ENCODE data around the gene ATF4. TPM values are rescaled to one million over a fixed set of nuclear protein-coding genes. Genes with fewer than 3 reads are reported as not detected.
"Not testable (repeated sequence)": the region's sequence is repeated elsewhere in the genome, so short reads cannot be mapped to it uniquely, and the experiment has no call there.

Gene ATF4
- total and polyA plus RNA-seq, 7 experiments from 2014 or later, result 68.9 to 293 (median 243) TPM

- H3K36me3 ChIP-seq (ENCODE audit: control insufficient read depth in 2 of 3, insufficient read depth in 3 of 3, low read length in 3 of 3), result peaks cover 11 to 58% (median 24%) of the 10 kb centered on the region in 3 experiments
Measured at GRCh38 chr22:39517470-39517869, 2.9 kb upstream of the ATF4 start.

DNA sequence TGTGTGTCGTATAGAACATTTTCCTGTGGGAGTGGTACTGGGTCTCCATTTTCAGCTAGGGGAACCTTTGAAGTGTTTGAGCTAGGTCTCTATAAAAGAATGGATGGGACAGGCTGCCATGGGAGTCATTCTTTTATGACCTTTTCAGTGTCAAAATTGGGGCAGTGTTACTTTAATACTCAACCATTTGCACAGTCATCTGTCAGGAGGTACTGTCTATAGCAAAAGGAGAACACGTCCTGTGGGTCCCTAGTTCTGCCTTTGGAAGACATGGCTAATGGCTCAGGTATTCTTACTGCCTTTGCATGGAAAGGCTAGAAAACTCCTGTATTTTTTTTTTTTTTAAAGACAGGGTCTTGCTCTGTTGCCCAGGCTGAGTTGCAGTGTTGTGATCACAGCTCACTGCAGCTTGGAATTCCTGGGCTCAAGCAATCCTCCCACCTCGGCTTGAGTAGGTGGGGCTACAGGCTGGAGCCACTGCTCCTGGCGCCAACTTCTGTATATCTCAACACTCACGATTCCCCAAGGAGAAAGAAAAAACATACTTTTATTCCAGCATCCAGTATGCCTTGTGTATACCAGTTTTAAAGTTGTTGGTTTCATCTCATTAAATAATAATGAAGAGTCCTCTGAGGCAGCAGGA lies 2.1 kb upstream of the ATF4 start:
- Histone ChIP-seq H3K36me3 (ENCODE audit: control insufficient read depth in 2 of 3, insufficient read depth in 3 of 3, low read length in 3 of 3) (peaks cover 11 to 58% (median 21%) of the 10 kb centered on the region in 3 experiments), H3K4me3 (ENCODE audit: low read length) (no peak overlapping the region), H3K27me3 (ENCODE audit: control insufficient read depth in 2 of 2, insufficient read depth in 2 of 2, low read length in 2 of 2) (no peaks in the 10 kb centered on the region), H3K27ac (ENCODE audit: low read depth, low read length) (no peak overlapping the region), H3K9me3 (ENCODE audit: control insufficient read depth in 2 of 3, low read length in 3 of 3) (no peaks in the 10 kb centered on the region), H3K4me1 (ENCODE audit: control insufficient read depth in 2 of 2, insufficient read depth in 2 of 2, low read length in 2 of 2) (peaks cover 20 to 31% of the 10 kb centered on the region in 2 donors)
- peak in 1 of 9 donors; percentile 2 for DNase-seq
- peaks cover 0 to 16% (median 0%) of the 10 kb centered on the region in 11 donors for H3K9me3 Mint-ChIP-seq
- peaks cover 25 to 59% (median 41%) of the 10 kb centered on the region in 7 donors for H3K4me1 Mint-ChIP-seq
- no peak for ATAC-seq
- peak overlapping the region in 9 of 10 donors; percentile 21 to 98 (median 95) for H3K4me3 Mint-ChIP-seq
- H3K36me3 Mint-ChIP-seq, result peaks cover 11 to 53% (median 34%) of the 10 kb centered on the region in 5 donors
- intact Hi-C loops (cut with micrococcal nuclease), result no loop called here
- ChIA-PET POLR2A (interaction anchor here (1.2 to 3.2 kb wide), 4 partner anchors 8 to 16 kb away, joined by 4 to 15 read pairs (median 10); partner anchors contain the start of gene MIEF1), CTCF (interaction anchor here (0.7 to 5.5 kb wide), 7 partner anchors 12 to 348 kb away, joined by 3 to 50 read pairs (median 6); partner anchors contain the start of genes CACNA1I and TAB1)
- peaks cover 0 to 4% (median 0%) of the 10 kb centered on the region in 5 donors for H3K27me3 Mint-ChIP-seq
- H3K27ac Mint-ChIP-seq, result peak overlapping the region in 6 of 9 donors; percentile 43 to 98 (median 94)

More at GRCh38 chr22:39517470-39517869, 2.9 kb upstream of the ATF4 start:
- no peaks in the 10 kb centered on the region for H3K27me3 ChIP-seq (ENCODE audit: control insufficient read depth in 2 of 2, insufficient read depth in 2 of 2, low read length in 2 of 2)
- no peak overlapping the region for H3K27ac ChIP-seq (ENCODE audit: low read depth, low read length)
- Mint-ChIP-seq H3K4me3 (peak overlapping the region in 3 of 10 donors; percentile 7 to 34 (median 12)), H3K4me1 (peaks cover 17 to 51% (median 33%) of the 10 kb centered on the region in 7 donors), H3K36me3 (peaks cover 11 to 48% (median 29%) of the 10 kb centered on the region in 5 donors), H3K9me3 (peaks cover 0 to 16% (median 0%) of the 10 kb centered on the region in 11 donors), H3K27me3 (peaks cover 0 to 4% (median 0%) of the 10 kb centered on the region in 5 donors), H3K27ac (peak overlapping the region in 2 of 9 donors; percentile 39 to 94)
- ChIA-PET CTCF (interaction anchor here (0.5 to 5.5 kb wide), 10 partner anchors 9 to 829 kb away, joined by 3 to 50 read pairs (median 4); partner anchors contain the start of gene TAB1), POLR2A (interaction anchor here (0.6 to 3.2 kb wide), 7 partner anchors 9 to 468 kb away, joined by 3 to 15 read pairs (median 6); partner anchors contain the start of gene MIEF1)
- intact Hi-C loops (cut with micrococcal nuclease), result no loop called here
- ATAC-seq (no peak), DNase-seq (no peak)
- H3K4me3 ChIP-seq (ENCODE audit: low read length), result no peak overlapping the region
- H3K4me1 ChIP-seq (ENCODE audit: control insufficient read depth in 2 of 2, insufficient read depth in 2 of 2, low read length in 2 of 2), result peaks cover 12 to 23% of the 10 kb centered on the region in 2 donors
- no peaks in the 10 kb centered on the region for H3K9me3 ChIP-seq (ENCODE audit: control insufficient read depth in 2 of 3, low read length in 3 of 3)

DNA sequence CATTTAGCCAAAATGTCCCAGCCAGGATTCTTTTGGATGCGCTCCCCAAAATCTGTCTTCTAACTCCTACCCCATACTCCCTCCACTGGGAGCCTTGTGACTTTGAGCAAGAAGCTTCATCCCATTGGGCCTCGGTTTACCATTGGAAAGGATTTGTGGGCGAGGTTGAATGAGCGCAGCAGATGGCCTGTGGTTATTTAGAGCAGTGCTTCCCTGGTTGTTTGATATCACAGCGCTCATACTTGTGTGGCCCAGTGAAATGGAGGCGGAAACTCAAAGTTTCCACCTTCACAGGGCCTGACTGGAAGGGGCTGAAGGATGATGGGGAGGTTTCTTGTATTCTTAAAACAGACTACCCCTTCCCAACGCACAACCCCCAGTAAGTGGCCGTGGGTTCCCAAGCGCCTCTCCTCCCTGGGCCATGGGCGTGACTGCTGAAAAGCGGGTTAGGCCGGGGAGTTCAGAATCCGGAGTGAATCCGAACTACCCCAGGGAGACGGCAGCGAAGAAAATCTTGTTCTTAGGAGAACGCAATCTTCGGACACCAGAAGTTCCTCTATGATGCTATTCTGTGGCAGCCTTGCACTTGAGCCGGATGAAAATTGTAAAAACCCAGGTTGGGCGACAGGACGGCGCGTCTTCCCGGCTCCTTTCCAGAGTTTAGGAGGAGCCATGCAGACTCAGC lies 1.2 kb upstream of the ATF4 start:
- DNase-seq (peak in 1 of 9 donors; percentile 10), ATAC-seq (no peak)
- H3K4me1 Mint-ChIP-seq, result peaks cover 25 to 62% (median 45%) of the 10 kb centered on the region in 7 donors
- CTCF ChIA-PET, result interaction anchor here (0.5 to 5.5 kb wide), 8 partner anchors 7 to 377 kb away, joined by 3 to 50 read pairs (median 6); no protein-coding TSS in a partner anchor
- Histone ChIP-seq H3K9me3 (ENCODE audit: control insufficient read depth in 2 of 3, low read length in 3 of 3) (no peaks in the 10 kb centered on the region), H3K27ac (ENCODE audit: low read depth, low read length) (peak overlapping the region; percentile 84), H3K4me1 (ENCODE audit: control insufficient read depth in 2 of 2, insufficient read depth in 2 of 2, low read length in 2 of 2) (peaks cover 24 to 35% of the 10 kb centered on the region in 2 donors), H3K27me3 (ENCODE audit: control insufficient read depth in 2 of 2, insufficient read depth in 2 of 2, low read length in 2 of 2) (no peaks in the 10 kb centered on the region), H3K36me3 (ENCODE audit: control insufficient read depth in 2 of 3, insufficient read depth in 3 of 3, low read length in 3 of 3) (peaks cover 6 to 55% (median 13%) of the 10 kb centered on the region in 3 experiments), H3K4me3 (ENCODE audit: low read length) (peak overlapping the region; percentile 96)
- H3K4me3 Mint-ChIP-seq, result peak overlapping the region; percentile 83 to 99 (median 96)
- intact Hi-C loops (cut with micrococcal nuclease), result no loop called here
- peaks cover 11 to 48% (median 33%) of the 10 kb centered on the region in 5 donors for H3K36me3 Mint-ChIP-seq
- POLR2A ChIA-PET, result interaction anchor here (0.5 to 6.1 kb wide), 33 partner anchors 9 to 826 kb away, joined by 3 to 105 read pairs (median 5); partner anchors contain the start of genes CBX7, MIEF1, RPL3 and RPS19BP1
- peaks cover 0 to 4% (median 0%) of the 10 kb centered on the region in 5 donors for H3K27me3 Mint-ChIP-seq
- H3K27ac Mint-ChIP-seq, result peak overlapping the region; percentile 80 to 100 (median 95)
- H3K9me3 Mint-ChIP-seq, result peaks cover 0 to 16% (median 0%) of the 10 kb centered on the region in 11 donors

DNA sequence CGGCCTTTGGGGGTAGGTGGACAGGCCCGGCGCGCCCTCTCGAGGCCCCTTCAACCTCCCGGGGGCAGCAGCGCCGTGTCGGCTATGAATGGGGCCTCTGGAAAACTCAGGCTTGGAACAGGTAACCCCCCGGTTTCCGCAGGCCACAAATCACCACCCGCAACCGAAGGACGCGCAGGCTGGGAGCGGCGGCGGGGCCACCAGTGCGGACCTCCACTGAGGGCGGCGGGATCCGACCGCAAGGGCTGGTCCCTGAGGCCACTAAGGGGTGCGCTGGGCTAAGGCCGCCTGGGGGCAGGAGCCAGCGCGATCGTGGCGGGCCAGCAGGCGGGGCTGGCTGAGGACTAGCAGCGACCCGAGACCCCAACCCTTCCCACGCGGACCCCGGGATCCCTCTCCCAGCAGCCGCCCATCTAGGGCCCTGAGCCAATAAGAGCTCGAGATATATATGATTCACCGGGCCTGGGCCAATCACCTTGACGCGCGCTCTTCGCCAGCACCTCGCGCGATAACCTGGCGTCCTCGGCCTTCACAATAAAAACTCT lies 609 bp upstream of the ATF4 start:
- POLR2A ChIA-PET, result interaction anchor here (0.5 to 6.1 kb wide), 37 partner anchors 9 to 825 kb away, joined by 3 to 105 read pairs (median 5); partner anchors contain the start of genes CBX7, MIEF1, RPL3 and RPS19BP1
- peak overlapping the region; percentile 94 to 100 (median 97) for H3K27ac Mint-ChIP-seq
- CTCF ChIA-PET, result interaction anchor here (0.5 to 1.4 kb wide), 12 partner anchors 8 to 377 kb away, joined by 3 to 9 read pairs (median 4); partner anchors contain the start of genes MIEF1 and TAB1
- H3K36me3 ChIP-seq (ENCODE audit: control insufficient read depth in 2 of 3, insufficient read depth in 3 of 3, low read length in 3 of 3), result peaks cover 5 to 55% (median 9%) of the 10 kb centered on the region in 3 experiments
- H3K27me3 Mint-ChIP-seq, result peaks cover 0 to 4% (median 0%) of the 10 kb centered on the region in 5 donors
- H3K36me3 Mint-ChIP-seq, result peaks cover 5 to 47% (median 31%) of the 10 kb centered on the region in 5 donors
- peaks cover 0 to 17% (median 0%) of the 10 kb centered on the region in 11 donors for H3K9me3 Mint-ChIP-seq
- H3K27me3 ChIP-seq (ENCODE audit: control insufficient read depth in 2 of 2, insufficient read depth in 2 of 2, low read length in 2 of 2), result no peaks in the 10 kb centered on the region
- H3K9me3 ChIP-seq (ENCODE audit: control insufficient read depth in 2 of 3, low read length in 3 of 3), result no peaks in the 10 kb centered on the region
- DNase-seq (peak in 3 of 9 donors; percentile 91 to 97 (median 96)), ATAC-seq (peak; percentile 92)
- intact Hi-C loops (cut with micrococcal nuclease), result loop anchor here (1.0 to 10.0 kb wide), 13 partner anchors 13 to 1765 kb away; partner anchors contain the start of genes MIEF1 (in 2 of the 2), RPL3 (in 2 of the 2), RPS19BP1 (in 2 of the 2) and TAB1 (in 2 of the 2)
- peak overlapping the region; percentile 96 for H3K4me3 ChIP-seq (ENCODE audit: low read length)
- H3K4me1 Mint-ChIP-seq, result peaks cover 24 to 61% (median 43%) of the 10 kb centered on the region in 7 donors
- H3K27ac ChIP-seq (ENCODE audit: low read depth, low read length), result peak overlapping the region; percentile 84
- peak overlapping the region; percentile 83 to 99 (median 96) for H3K4me3 Mint-ChIP-seq
- peaks cover 24 to 39% of the 10 kb centered on the region in 2 donors for H3K4me1 ChIP-seq (ENCODE audit: control insufficient read depth in 2 of 2, insufficient read depth in 2 of 2, low read length in 2 of 2)

DNA sequence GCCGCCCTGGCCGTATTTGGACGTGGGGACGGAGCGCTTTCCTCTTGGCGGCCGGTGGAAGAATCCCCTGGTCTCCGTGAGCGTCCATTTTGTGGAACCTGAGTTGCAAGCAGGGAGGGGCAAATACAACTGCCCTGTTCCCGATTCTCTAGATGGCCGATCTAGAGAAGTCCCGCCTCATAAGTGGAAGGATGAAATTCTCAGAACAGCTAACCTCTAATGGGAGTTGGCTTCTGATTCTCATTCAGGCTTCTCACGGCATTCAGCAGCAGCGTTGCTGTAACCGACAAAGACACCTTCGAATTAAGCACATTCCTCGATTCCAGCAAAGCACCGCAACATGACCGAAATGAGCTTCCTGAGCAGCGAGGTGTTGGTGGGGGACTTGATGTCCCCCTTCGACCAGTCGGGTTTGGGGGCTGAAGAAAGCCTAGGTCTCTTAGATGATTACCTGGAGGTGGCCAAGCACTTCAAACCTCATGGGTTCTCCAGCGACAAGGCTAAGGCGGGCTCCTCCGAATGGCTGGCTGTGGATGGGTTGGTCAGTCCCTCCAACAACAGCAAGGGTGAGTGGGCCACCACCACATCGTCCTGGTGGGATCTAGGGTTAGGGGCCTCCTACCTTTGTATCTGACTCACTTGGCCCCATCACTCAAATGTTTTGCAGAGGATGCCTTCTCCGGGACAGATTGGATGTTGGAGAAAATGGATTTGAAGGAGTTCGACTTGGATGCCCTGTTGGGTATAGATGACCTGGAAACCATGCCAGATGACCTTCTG lies 934 bp downstream of the ATF4 start:
- ChIA-PET POLR2A (interaction anchor here (0.6 to 6.1 kb wide), 20 partner anchors 10 to 534 kb away, joined by 3 to 105 read pairs (median 6); partner anchors contain the start of genes CBX7, MIEF1, RPL3 and RPS19BP1), CTCF (interaction anchor here (0.7 kb wide), 1 partner anchor 110 kb away, joined by 5 read pairs; no protein-coding TSS in a partner anchor)
- not testable (repeated sequence) for H3K27me3 ChIP-seq (ENCODE audit: control insufficient read depth in 2 of 2, insufficient read depth in 2 of 2, low read length in 2 of 2); H3K27me3 Mint-ChIP-seq; ATAC-seq; H3K9me3 ChIP-seq (ENCODE audit: control insufficient read depth in 2 of 3, low read length in 3 of 3)
- Histone ChIP-seq H3K36me3 (ENCODE audit: control insufficient read depth in 2 of 3, insufficient read depth in 3 of 3, low read length in 3 of 3) (peaks cover 0 to 50% (median 9%) of the 10 kb centered on the region in 3 experiments), H3K4me3 (ENCODE audit: low read length) (peak overlapping the region; percentile 96), H3K4me1 (ENCODE audit: control insufficient read depth in 2 of 2, insufficient read depth in 2 of 2, low read length in 2 of 2) (peaks cover 32 to 39% of the 10 kb centered on the region in 2 donors), H3K27ac (ENCODE audit: low read depth, low read length) (peak overlapping the region; percentile 84)
- Mint-ChIP-seq H3K36me3 (peaks cover 4 to 47% (median 31%) of the 10 kb centered on the region in 5 donors), H3K4me1 (peaks cover 39 to 67% (median 51%) of the 10 kb centered on the region in 7 donors), H3K27ac (peak overlapping the region; percentile 94 to 100 (median 97)), H3K4me3 (peak overlapping the region; percentile 83 to 99 (median 96)), H3K9me3 (peaks cover 0 to 17% (median 0%) of the 10 kb centered on the region in 11 donors)
- peak in 3 of 9 donors; percentile 8 to 23 (median 22) for DNase-seq
- intact Hi-C loops (cut with micrococcal nuclease), result loop anchor here (2.0 to 10.0 kb wide), 5 partner anchors 280 to 1764 kb away; partner anchors contain the start of genes APOBEC3D (in 1 of the 2), CBX6 (in 1 of the 2) and RANGAP1 (in 1 of the 2)
